CD4-positive, alpha-beta T cell treated with Interleukin-10 for 1 hour (primary cell): Measurements from ENCODE around the gene MAT2A.

ENCODE experiments used
- DNase-seq: peaks from one replicate; pipeline ENCODE4 v3.0.0-alpha.2; 2020

The MAT2A gene

GRCh38 chr2:85538507-85539360 is at the start of gene MAT2A:
TSS of gene MAT2A (plus strand) at chr2:85539168. CDS start at chr2:85539288, 120 bp downstream.
- peak; percentile 91 for DNase-seq

- DNase-seq, result no peak
Measured at GRCh38 chr2:85490861-85491755, 47.9 kb upstream of the MAT2A start.

- DNase-seq, result no peak
Measured at GRCh38 chr2:85496436-85496835, 42.5 kb upstream of the MAT2A start.

- no peak for DNase-seq
Measured at GRCh38 chr2:85497944-85498630, 40.9 kb upstream of the MAT2A start.

- DNase-seq, result no peak
Measured at GRCh38 chr2:85501248-85501647, 37.7 kb upstream of the MAT2A start.

GRCh38 chr2:85502720-85503119 is 36.2 kb upstream of the MAT2A start:
- no peak for DNase-seq

GRCh38 chr2:85503168-85503850 is 35.7 kb upstream of the MAT2A start:
- DNase-seq, result no peak

GRCh38 chr2:85503851-85504777 is 34.9 kb upstream of the MAT2A start:
- DNase-seq, result no peak

- DNase-seq, result no peak
Measured at GRCh38 chr2:85504778-85505261, 34.1 kb upstream of the MAT2A start.

- DNase-seq, result no peak
Measured at GRCh38 chr2:85505551-85506238, 33.3 kb upstream of the MAT2A start.

GRCh38 chr2:85506768-85507181 is 32.2 kb upstream of the MAT2A start:
- no peak for DNase-seq

GRCh38 chr2:85511008-85511811 is 27.8 kb upstream of the MAT2A start:
- no peak for DNase-seq

GRCh38 chr2:85514323-85514722 is 24.6 kb upstream of the MAT2A start:
- no peak for DNase-seq

- DNase-seq, result no peak
Measured at GRCh38 chr2:85516653-85517389, 22.1 kb upstream of the MAT2A start.

GRCh38 chr2:85522090-85522647 is 16.8 kb upstream of the MAT2A start:
- no peak for DNase-seq

GRCh38 chr2:85523062-85523902 is 15.7 kb upstream of the MAT2A start:
- no peak for DNase-seq

GRCh38 chr2:85523903-85524335 is 15.0 kb upstream of the MAT2A start:
- no peak for DNase-seq
